NT2/D1 (cell line): Measurements from ENCODE around the gene SAT1.
"Not testable (repeated sequence)": the region's sequence is repeated elsewhere in the genome, so short reads cannot be mapped to it uniquely, and the experiment has no call there.

ENCODE experiments used
- SUZ12 ChIP-seq: IDR thresholded peaks from 2 replicates; pipeline ENCODE4 v1.6.1; 2011; ENCODE audit not compliant: insufficient read length, insufficient read depth; ENCODE audit errors: extremely low read depth
- YY1 ChIP-seq: IDR thresholded peaks from 2 replicates; pipeline ENCODE4 v1.6.1; 2011; ENCODE audit not compliant: insufficient read length, insufficient read depth
- ZNF274 ChIP-seq: IDR thresholded peaks from 2 replicates; pipeline ENCODE4 v1.6.1; 2011; ENCODE audit warnings: mild to moderate bottlenecking, low read depth, low read length

- not testable (repeated sequence) for TF ChIP-seq ZNF274, SUZ12, YY1
These were observed 11.9 kb upstream of the SAT1 start for GRCh38 chrX:23771086-23771485.
